ENCODE measurements around the gene ASB3.

DNA sequence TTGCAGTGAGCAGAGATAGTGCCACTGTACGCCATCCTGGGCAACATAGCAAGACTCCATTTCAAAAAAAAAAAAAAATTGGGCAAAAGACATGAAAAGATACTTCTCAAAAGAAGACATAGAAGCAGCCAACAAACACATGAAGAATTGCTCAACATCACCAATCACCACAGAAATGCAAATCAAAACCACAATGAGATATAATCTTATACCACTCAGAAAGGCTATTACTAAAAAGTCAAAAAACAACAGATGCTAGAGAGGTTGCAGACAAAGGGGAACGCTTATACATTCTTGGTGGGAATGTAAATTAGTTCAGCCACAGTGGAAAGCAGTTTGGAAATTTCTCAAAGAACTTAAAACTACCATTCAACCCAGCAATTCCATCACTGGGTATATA is 62.2 kb downstream of the ASB3 start:
- TF ChIP-seq, protein P1, sequence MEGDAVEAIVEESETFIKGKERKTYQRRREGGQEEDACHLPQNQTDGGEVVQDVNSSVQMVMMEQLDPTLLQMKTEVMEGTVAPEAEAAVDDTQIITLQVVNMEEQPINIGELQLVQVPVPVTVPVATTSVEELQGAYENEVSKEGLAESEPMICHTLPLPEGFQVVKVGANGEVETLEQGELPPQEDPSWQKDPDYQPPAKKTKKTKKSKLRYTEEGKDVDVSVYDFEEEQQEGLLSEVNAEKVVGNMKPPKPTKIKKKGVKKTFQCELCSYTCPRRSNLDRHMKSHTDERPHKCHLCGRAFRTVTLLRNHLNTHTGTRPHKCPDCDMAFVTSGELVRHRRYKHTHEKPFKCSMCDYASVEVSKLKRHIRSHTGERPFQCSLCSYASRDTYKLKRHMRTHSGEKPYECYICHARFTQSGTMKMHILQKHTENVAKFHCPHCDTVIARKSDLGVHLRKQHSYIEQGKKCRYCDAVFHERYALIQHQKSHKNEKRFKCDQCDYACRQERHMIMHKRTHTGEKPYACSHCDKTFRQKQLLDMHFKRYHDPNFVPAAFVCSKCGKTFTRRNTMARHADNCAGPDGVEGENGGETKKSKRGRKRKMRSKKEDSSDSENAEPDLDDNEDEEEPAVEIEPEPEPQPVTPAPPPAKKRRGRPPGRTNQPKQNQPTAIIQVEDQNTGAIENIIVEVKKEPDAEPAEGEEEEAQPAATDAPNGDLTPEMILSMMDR (optimal IDR thresholded peaks at IDR 0.05 in 1 of 3, IDR thresholded peaks at IDR 0.05 in 1 of 3, conservative IDR thresholded peaks at IDR 0.05 in 1 of 3; ENCODE audit: extremely low read depth in 1 of 3, insufficient read depth in 2 of 3, low read length in 3 of 3) = no peak
- no peak for TF ChIP-seq EZH2 (IDR thresholded peaks at IDR 0.05; ENCODE audit: low read length)

Measured in keratinocyte (primary cell).